Lung (tissue), 12 donors: ENCODE results near the gene C22orf23. TPM values are rescaled to one million over a fixed set of nuclear protein-coding genes. Genes with fewer than 3 reads are reported as not detected.

Source experiments
- ATAC-seq: fragments of 200-7000 bp; cut with Tn5 transposase; one replicate; pipeline ENCODE4 v1.9.1; 2020; ENCODE audit warnings: moderate number of reproducible peaks; ENCODE audit not compliant: insufficient read depth, low FRiP score
- DNase-seq, 3 donors: peaks; one replicate each; pipeline ENCODE4 v3.0.0-alpha.2; 2013 to 2017
- H3K27ac ChIP-seq, 2 donors: one replicate each; pipeline ENCODE4 v1.5.1; 2013; ENCODE audit warnings: mild to moderate bottlenecking in 2 of 2, moderate library complexity in 2 of 2, control low read depth in 1 of 2, inconsistent platforms in 1 of 2, low read depth in 1 of 2, low read length in 1 of 2
- H3K27me3 ChIP-seq, 3 donors: one replicate each; pipeline ENCODE4 v1.5.1; 2013; ENCODE audit warnings: low read length in 2 of 3; ENCODE audit not compliant: control insufficient read depth in 3 of 3, insufficient read depth in 3 of 3
- H3K36me3 ChIP-seq, 4 donors: one replicate each; pipeline ENCODE4 v1.5.1; 2013; ENCODE audit warnings: low read length in 4 of 4, mild to moderate bottlenecking in 1 of 4, moderate library complexity in 1 of 4; ENCODE audit not compliant: control insufficient read depth in 4 of 4, insufficient read depth in 4 of 4
- H3K4me1 ChIP-seq, 5 donors: one replicate each; pipeline ENCODE4 v1.5.1; 2013; ENCODE audit warnings: low read length in 5 of 5, mild to moderate bottlenecking in 2 of 5, moderate library complexity in 1 of 5; ENCODE audit not compliant: control insufficient read depth in 5 of 5, insufficient read depth in 5 of 5
- H3K4me3 ChIP-seq: one replicate; pipeline ENCODE4 v1.5.1; 2013; ENCODE audit warnings: mild to moderate bottlenecking, control low read depth, moderate library complexity
- H3K9ac ChIP-seq, 2 donors: one replicate each; pipeline ENCODE4 v1.5.1; 2013; ENCODE audit warnings: low read length in 2 of 2, control low read depth in 1 of 2; ENCODE audit not compliant: insufficient read depth in 1 of 2
- H3K9me3 ChIP-seq, 4 donors: one replicate each; pipeline ENCODE4 v1.5.1; 2013; ENCODE audit warnings: low read length in 3 of 4, mild to moderate bottlenecking in 1 of 4, moderate library complexity in 1 of 4; ENCODE audit not compliant: control insufficient read depth in 4 of 4, insufficient read depth in 3 of 4
- WGBS, 2 donors: extraction: QIAGEN DNeasy Blood & Tissue Kit; methylation state at CpG; one replicate each; pipeline ENCODE4 v1.1.7; 2013; 5-methylcytosine and 5-hydroxymethylcytosine counted together
- polyA plus RNA-seq, 2 donors: library from polyadenylated mRNA; stranded (reverse); fragments of 200-250 nt; gene quantifications; one replicate each; pipeline ENCODE4 v1.2.1, GENCODE V29; 2013
- total RNA-seq, 2 donors: library from RNA; depleted of rRNA in 1 of 2; stranded (reverse); fragments of >200 nt in 1 of 2; gene quantifications; one replicate each; pipeline ENCODE4 v1.2.1, GENCODE V29; 2014 to 2021
- TF ChIP-seq, protein P1 (sequence below): IDR thresholded peaks from 2 replicates; pipeline ENCODE4 v1.5.1; 2012; ENCODE audit warnings: mild to moderate bottlenecking; ENCODE audit errors: control extremely low read depth, extremely low read depth
- donor health status: control.
- donor health status: control.
- donor health status: Bipolar disorder and iron deficiency.
- donor health status: healthy.
- donor health status: DM: yes; HTN: yes; CAD: no.

The C22orf23 gene
- total and polyA plus RNA-seq, 4 donors = 1.1 to 4.2 (median 1.5) TPM

DNA sequence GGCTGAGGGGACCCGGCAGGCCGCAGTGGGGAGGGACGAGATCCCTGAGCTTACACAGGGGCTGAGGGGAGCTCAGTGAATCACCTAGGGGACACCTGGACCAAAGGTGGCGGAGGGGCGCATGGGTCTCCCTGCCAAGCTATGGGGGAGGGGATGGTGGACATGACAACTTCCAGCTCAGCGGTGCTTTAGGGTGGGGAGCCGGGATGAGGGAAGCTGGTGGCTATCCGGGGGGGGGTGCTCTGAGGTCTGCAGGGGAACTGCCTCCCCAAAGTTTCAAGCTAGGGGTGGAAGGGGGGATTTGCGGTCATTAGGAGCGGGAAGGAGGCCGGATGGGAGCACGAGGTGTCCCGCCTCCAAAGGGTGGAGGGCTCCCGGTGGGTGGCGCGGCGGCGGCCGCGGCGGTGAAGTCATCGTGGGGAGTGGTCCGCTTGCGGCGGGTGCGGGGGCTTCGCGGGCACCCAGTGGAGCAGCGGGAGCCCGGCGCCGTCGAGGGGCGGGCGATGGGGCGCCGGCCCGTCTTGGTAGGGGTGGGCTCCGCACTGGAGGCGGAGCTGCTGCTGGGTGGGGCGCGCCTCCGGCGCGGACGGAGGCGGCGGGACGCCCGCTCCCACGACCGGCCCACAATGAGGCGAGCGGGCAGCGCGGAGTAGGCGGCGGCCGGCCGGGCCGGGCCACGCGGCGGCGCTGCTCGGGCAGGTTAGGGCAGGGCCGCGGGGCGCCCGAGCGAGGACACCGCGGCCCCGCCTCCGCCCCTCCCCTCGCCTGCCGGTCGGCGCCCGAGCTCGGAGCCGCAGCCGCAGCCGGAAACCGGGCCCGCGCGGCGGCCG lies 47.7 kb downstream of the C22orf23 start, which contains the start of gene MICALL1:
MICALL1 (plus strand) TSS at position 764 of the 830 bp plus-strand sequence. CDS start 126 bp downstream, outside the sequence.
- WGBS, 2 donors = 4 to 10% methylated on average over 40 to 90 of the region's 90 CpGs
- Histone ChIP-seq H3K4me3 (peak within 1 kb of the TSS; percentile 71), H3K9me3 (no peaks in the 10 kb centered on the region), H3K36me3 (no peaks in the 10 kb centered on the region), H3K27ac (peak within 1 kb of the TSS; percentile 54 to 84), H3K9ac (no peak within 1 kb of the TSS), H3K4me1 (peaks cover 0 to 20% (median 10%) of the 10 kb centered on the region in 5 donors), H3K27me3 (peaks cover 0 to 3% (median 0%) of the 10 kb centered on the region in 3 donors)
- DNase-seq = peak; percentile 40 to 73 (median 64)
- ATAC-seq = peak; percentile 86
- TF ChIP-seq, protein P1, sequence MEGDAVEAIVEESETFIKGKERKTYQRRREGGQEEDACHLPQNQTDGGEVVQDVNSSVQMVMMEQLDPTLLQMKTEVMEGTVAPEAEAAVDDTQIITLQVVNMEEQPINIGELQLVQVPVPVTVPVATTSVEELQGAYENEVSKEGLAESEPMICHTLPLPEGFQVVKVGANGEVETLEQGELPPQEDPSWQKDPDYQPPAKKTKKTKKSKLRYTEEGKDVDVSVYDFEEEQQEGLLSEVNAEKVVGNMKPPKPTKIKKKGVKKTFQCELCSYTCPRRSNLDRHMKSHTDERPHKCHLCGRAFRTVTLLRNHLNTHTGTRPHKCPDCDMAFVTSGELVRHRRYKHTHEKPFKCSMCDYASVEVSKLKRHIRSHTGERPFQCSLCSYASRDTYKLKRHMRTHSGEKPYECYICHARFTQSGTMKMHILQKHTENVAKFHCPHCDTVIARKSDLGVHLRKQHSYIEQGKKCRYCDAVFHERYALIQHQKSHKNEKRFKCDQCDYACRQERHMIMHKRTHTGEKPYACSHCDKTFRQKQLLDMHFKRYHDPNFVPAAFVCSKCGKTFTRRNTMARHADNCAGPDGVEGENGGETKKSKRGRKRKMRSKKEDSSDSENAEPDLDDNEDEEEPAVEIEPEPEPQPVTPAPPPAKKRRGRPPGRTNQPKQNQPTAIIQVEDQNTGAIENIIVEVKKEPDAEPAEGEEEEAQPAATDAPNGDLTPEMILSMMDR = no peak

DNA sequence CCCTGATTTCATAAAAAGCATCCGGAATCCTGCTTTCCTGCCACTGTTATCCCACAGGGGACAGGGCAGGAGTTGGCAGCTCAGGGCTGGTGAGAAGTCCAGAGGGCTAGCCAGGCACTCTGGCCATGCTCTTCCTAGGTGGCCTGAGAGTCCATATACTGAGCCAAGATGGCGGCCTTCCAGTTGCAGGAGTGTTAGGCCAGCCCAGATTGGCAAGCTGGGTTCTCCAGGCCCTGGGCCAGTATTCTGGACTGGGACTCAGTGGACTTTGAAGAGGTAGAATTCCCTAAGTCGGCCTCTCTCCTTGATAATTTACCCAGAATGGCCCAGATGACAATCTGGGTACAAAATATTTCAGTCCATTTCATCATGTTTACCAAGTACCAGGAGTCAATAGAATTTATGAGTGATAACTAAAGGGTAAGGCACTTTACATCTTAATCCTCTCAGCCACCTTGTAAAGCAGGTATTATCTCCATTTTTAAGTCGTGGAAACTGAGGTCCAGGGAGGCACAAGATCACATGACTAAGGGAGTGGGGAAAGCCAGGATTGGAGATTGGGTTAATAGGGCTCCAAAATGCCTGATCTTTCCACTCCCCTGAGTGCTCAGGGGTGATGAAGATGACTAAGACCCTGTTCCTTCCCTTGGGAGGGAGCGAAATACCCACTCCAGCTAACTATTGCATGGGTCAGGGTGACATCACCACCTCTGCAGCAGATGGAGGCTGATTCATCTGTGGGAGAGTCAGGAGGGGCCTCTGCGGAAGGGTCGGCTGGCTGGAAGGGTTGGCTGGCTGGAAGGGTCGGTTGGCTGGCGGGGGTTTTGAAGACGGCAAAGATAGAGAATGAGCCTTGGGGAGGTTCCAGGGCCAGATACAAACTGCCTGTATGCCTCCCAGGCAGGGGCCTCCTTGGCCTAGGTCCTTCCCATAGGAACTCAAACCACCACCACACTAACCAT lies 48.5 kb downstream of the C22orf23 start:
- ATAC-seq (peak; percentile 58), DNase-seq (peak in 1 of 3 donors; percentile 28)
- Histone ChIP-seq H3K27me3 (peaks cover 0 to 3% (median 0%) of the 10 kb centered on the region in 3 donors), H3K9ac (no peak overlapping the region), H3K27ac (peak overlapping the region; percentile 54 to 84), H3K36me3 (no peaks in the 10 kb centered on the region), H3K4me3 (no peak overlapping the region), H3K4me1 (peaks cover 0 to 19% (median 8%) of the 10 kb centered on the region in 5 donors), H3K9me3 (no peaks in the 10 kb centered on the region)
- 63 to 75% methylated on average over 10 of the region's 10 CpGs for WGBS, 2 donors
- TF ChIP-seq, protein P1 = no peak

DNA sequence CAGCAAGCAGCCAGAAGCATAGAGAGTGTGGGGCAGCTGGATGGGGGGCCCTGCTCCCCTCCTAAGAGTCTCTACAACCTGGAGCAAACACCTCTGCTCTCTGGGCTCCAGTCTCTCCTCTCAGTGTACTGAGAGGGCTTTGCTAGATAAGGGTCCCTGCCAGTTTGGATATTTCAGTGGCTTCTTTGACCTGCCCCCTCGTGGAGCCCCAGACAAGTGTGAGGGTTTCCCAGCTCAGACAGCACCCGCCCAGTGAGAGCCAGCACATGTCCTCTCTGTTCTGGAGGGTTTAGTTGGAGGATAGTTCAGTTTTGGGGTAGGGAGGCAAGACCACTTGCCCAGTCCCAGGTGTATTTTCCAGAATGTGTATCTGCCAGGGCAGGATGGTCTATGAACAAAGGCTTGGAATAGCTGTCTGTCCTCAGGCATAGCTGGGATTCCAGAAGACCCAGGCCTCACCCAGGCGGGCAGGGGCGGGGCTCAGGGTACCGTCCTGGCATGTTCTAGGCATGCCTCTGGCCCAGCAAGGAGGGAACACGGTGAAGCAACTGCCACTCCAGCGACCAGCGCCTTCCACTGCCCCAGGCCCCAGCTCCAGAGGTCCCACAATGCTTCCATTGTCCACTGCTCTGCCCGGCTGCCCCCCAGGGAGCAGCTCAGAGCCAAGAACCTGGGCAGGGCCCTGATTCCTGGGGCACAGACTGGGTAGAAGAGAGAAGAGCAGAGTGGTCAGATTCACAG lies 54.8 kb downstream of the C22orf23 start:
- Histone ChIP-seq H3K36me3 (no peaks in the 10 kb centered on the region), H3K4me1 (peaks cover 0 to 23% (median 7%) of the 10 kb centered on the region in 5 donors), H3K27me3 (no peaks in the 10 kb centered on the region), H3K9me3 (peaks cover 0 to 1% (median 0%) of the 10 kb centered on the region in 4 donors), H3K4me3 (no peak overlapping the region), H3K27ac (peak overlapping the region in 1 of 2 donors; percentile 28), H3K9ac (no peak overlapping the region)
- DNase-seq (peak in 1 of 3 donors; percentile 23), ATAC-seq (no peak)
- 61 to 74% methylated on average over 6 to 9 of the region's 9 CpGs for WGBS, 2 donors
- TF ChIP-seq, protein P1 = no peak
